Keratinocyte (primary cell): ENCODE data around the gene RPL39L. TPM values are rescaled to one million over a fixed set of nuclear protein-coding genes. Genes with fewer than 3 reads are reported as not detected.

Source experiments
- DNase-seq: peaks from one replicate; pipeline ENCODE4 v3.0.0-alpha.2; 2011; ENCODE audit warnings: low read depth, missing footprints, low spot score
- FAIRE-seq: peaks from 2 replicates; lab custom pipeline; 2011; peaks lifted over from hg19 to GRCh38; lab: Jason Lieb, UNC
- H2AFZ ChIP-seq: 2 replicates; pipeline ENCODE4 v1.6.0; 2012; ENCODE audit warnings: low read length, control low read depth, inconsistent platforms; ENCODE audit not compliant: control insufficient read depth
- H3K27ac ChIP-seq: 2 replicates; pipeline ENCODE4 v1.5.1; 2011; ENCODE audit warnings: low read length; ENCODE audit not compliant: control insufficient read depth, insufficient read depth
- H3K27me3 ChIP-seq: 3 replicates; pipeline ENCODE4 v1.6.0; 2011; ENCODE audit warnings: low read length; ENCODE audit not compliant: control insufficient read depth, insufficient read depth; ENCODE audit errors: extremely low read depth
- H3K36me3 ChIP-seq, 2 experiments: 2 replicates in 1 of 2; 3 replicates in 1 of 2; pipeline ENCODE4 v1.5.1; 2011; ENCODE audit warnings: low read length in 2 of 2, mild to moderate bottlenecking in 1 of 2; ENCODE audit not compliant: control insufficient read depth in 2 of 2, insufficient read depth in 2 of 2; ENCODE audit errors: extremely low read depth in 1 of 2
- H3K4me1 ChIP-seq: 3 replicates; pipeline ENCODE4 v1.5.1; 2011; ENCODE audit warnings: low read length; ENCODE audit not compliant: control insufficient read depth, insufficient read depth; ENCODE audit errors: extremely low read depth
- H3K4me2 ChIP-seq: 3 replicates; pipeline ENCODE4 v1.6.0; 2011; ENCODE audit warnings: low read depth, low read length; ENCODE audit not compliant: control insufficient read depth, insufficient read depth; ENCODE audit errors: extremely low read depth
- H3K4me3 ChIP-seq, 3 experiments: fragments of 200-600 bp in 1 of 3; sonication (generic) in 1 of 3; 2 replicates in 2 of 3; 3 replicates in 1 of 3; pipeline ENCODE4 v1.5.1; 2011 to 2016; ENCODE audit warnings: low read length in 3 of 3, mild to moderate bottlenecking in 3 of 3, control low read depth in 2 of 3, inconsistent platforms in 1 of 3, low read depth in 1 of 3, mixed read lengths in 1 of 3, mixed run types in 1 of 3, moderate library complexity in 1 of 3; ENCODE audit not compliant: control insufficient read depth in 2 of 3, insufficient read depth in 2 of 3; ENCODE audit errors: extremely low read depth in 1 of 3
- H3K79me2 ChIP-seq: 2 replicates; pipeline ENCODE4 v1.6.0; 2012; ENCODE audit warnings: low read length; ENCODE audit not compliant: control insufficient read depth, insufficient read depth
- H3K9ac ChIP-seq: 3 replicates; pipeline ENCODE4 v1.6.0; 2011; ENCODE audit warnings: low read length; ENCODE audit not compliant: control insufficient read depth, insufficient read depth; ENCODE audit errors: extremely low read depth
- H3K9me1 ChIP-seq: 3 replicates; pipeline ENCODE4 v1.6.0; 2011; ENCODE audit warnings: low read length; ENCODE audit not compliant: control insufficient read depth, insufficient read depth; ENCODE audit errors: extremely low read depth
- H3K9me3 ChIP-seq: 2 replicates; pipeline ENCODE4 v1.5.1; 2012; ENCODE audit warnings: low read depth, low read length; ENCODE audit not compliant: control insufficient read depth
- H4K20me1 ChIP-seq: 3 replicates; pipeline ENCODE4 v1.6.0; 2011; ENCODE audit warnings: low read length; ENCODE audit not compliant: control insufficient read depth, insufficient read depth; ENCODE audit errors: extremely low read depth
- CTCF ChIP-seq, 3 experiments: IDR thresholded peaks in 1 of 3; conservative IDR thresholded peaks in 1 of 3; optimal IDR thresholded peaks in 1 of 3; 2 replicates in 2 of 3; 3 replicates in 1 of 3; pipeline versions ENCODE3 to v1.5.1; 2011; ENCODE audit warnings: low read length in 3 of 3, mild to moderate bottlenecking in 3 of 3, moderate library complexity in 2 of 3, control low read depth in 1 of 3, inconsistent platforms in 1 of 3; ENCODE audit not compliant: insufficient read depth in 2 of 3; ENCODE audit errors: extremely low read depth in 1 of 3
- EZH2 ChIP-seq: IDR thresholded peaks from one replicate; pipeline ENCODE4 v1.6.1; 2012; ENCODE audit warnings: inconsistent platforms, mild to moderate bottlenecking, low read length, moderate library complexity
- dilution Hi-C: fragments of 300-500 bp; cut with MboI; formaldehyde crosslinking; loops from one replicate; pipeline ENCODE4 v1.7.0; 2020; ENCODE audit warnings: low sequenced_read_pairs; ENCODE audit not compliant: extremely low pct_ligation_motif_present
- polyA plus RNA-seq, 5 experiments: library from polyadenylated mRNA; depleted of rRNA in 3 of 5; stranded (reverse) in 3 of 5; stranded (forward) in 1 of 5; unstranded in 1 of 5; fragments of >200 nt; gene quantifications; 1 replicate in 1 of 5; 2 replicates in 3 of 5; 3 replicates in 1 of 5; pipeline versions ENCODE4 v1.2.1 to v1.2.3, GENCODE V29; 2011 to 2012; ENCODE audit warnings: missing spikeins in 2 of 5, low read depth in 1 of 5, low replicate concordance in 1 of 5

RPL39L gene
- polyA plus RNA-seq, 1 donor (not counting 4 experiments of a cell fraction or from before 2014, with no cell fraction given): 20.0 TPM

GRCh38 chr3:187098923-187099512, 40.3 kb downstream of the RPL39L start:
- no peaks in the 10 kb centered on the region for H3K36me3 ChIP-seq
- TF ChIP-seq EZH2 (no peak), CTCF (optimal IDR thresholded peaks at IDR 0.05 in 1 of 3, IDR thresholded peaks at IDR 0.05 in 1 of 3, conservative IDR thresholded peaks at IDR 0.05 in 1 of 3; ENCODE audit: extremely low read depth in 1 of 3, insufficient read depth in 2 of 3, low read length in 3 of 3) (no peak)
- peak; percentile 49 for FAIRE-seq
- no peak overlapping the region for H3K27ac ChIP-seq
- no peak overlapping the region for H2AFZ ChIP-seq
- no peaks in the 10 kb centered on the region for H3K9me1 ChIP-seq
- H3K4me2 ChIP-seq: no peak overlapping the region
- H3K9ac ChIP-seq: no peak overlapping the region
- H3K79me2 ChIP-seq: no peaks in the 10 kb centered on the region
- DNase-seq: no peak
- dilution Hi-C loops: no loop called here
- no peaks in the 10 kb centered on the region for H3K4me1 ChIP-seq
- no peaks in the 10 kb centered on the region for H3K27me3 ChIP-seq
- H3K9me3 ChIP-seq: no peaks in the 10 kb centered on the region
- no peak overlapping the region for H3K4me3 ChIP-seq
- H4K20me1 ChIP-seq: no peaks in the 10 kb centered on the region

GRCh38 chr3:187093320-187093719, 46.0 kb downstream of the RPL39L start:
- TF ChIP-seq EZH2 (no peak), CTCF (optimal IDR thresholded peaks at IDR 0.05 in 1 of 3, IDR thresholded peaks at IDR 0.05 in 1 of 3, conservative IDR thresholded peaks at IDR 0.05 in 1 of 3; ENCODE audit: extremely low read depth in 1 of 3, insufficient read depth in 2 of 3, low read length in 3 of 3) (no peak)
- Histone ChIP-seq H3K36me3 (no peaks in the 10 kb centered on the region), H3K4me2 (no peak overlapping the region), H2AFZ (no peak overlapping the region), H4K20me1 (no peaks in the 10 kb centered on the region), H3K4me3 (no peak overlapping the region), H3K9me3 (no peaks in the 10 kb centered on the region), H3K79me2 (no peaks in the 10 kb centered on the region), H3K27ac (no peak overlapping the region), H3K9me1 (no peaks in the 10 kb centered on the region), H3K4me1 (no peaks in the 10 kb centered on the region), H3K9ac (no peak overlapping the region), H3K27me3 (no peaks in the 10 kb centered on the region)
- dilution Hi-C loops: no loop called here
- FAIRE-seq (no peak), DNase-seq (no peak)
